ENCODE results near the gene NOS1. TPM values are rescaled to one million over a fixed set of nuclear protein-coding genes. Genes with fewer than 3 reads are reported as not detected.

NOS1 gene
- total RNA-seq, 4 donors from 2014 or later, result 6.4 to 39.9 (median 8.9) TPM

GRCh38 chr12:117362391-117362790, 965 bp upstream of the NOS1 start:
- Histone ChIP-seq H3K4me1 (peaks cover 4 to 8% of the 10 kb centered on the region in 2 donors), H3K27me3 (peaks cover 0 to 5% (median 0%) of the 10 kb centered on the region in 3 donors), H3K36me3 (no peaks in the 10 kb centered on the region), H3K9me3 (no peaks in the 10 kb centered on the region), H3K27ac (no peak overlapping the region), H3K4me3 (no peak overlapping the region)
- in situ Hi-C loops (cut with MboI; ENCODE audit: low sequenced_read_pairs in 4 of 4), result loop anchor here in 3 of 4 donors (10.0 to 25.0 kb wide), 3 partner anchors 222 to 475 kb away; no protein-coding TSS in a partner anchor
- ATAC-seq (no peak), DNase-seq (no peak)
- intact Hi-C loops (cut with DNase I; ENCODE audit: low total_unique reads), result loop anchor here (10.0 kb wide), 1 partner anchor 312 kb away; no protein-coding TSS in a partner anchor
- TF ChIP-seq CTCF (IDR thresholded peaks at IDR 0.05 in 4 of 5, conservative IDR thresholded peaks at IDR 0.05 in 1 of 5), result no peak

- TF ChIP-seq CTCF (IDR thresholded peaks at IDR 0.05 in 4 of 5, conservative IDR thresholded peaks at IDR 0.05 in 1 of 5), result no peak
- no peak for TF ChIP-seq POLR2A (IDR thresholded peaks at IDR 0.05)
- Histone ChIP-seq H3K4me3 (peak overlapping the region in 1 of 4 donors; percentile 80), H3K4me1 (peaks cover 2 to 3% of the 10 kb centered on the region in 2 donors), H3K36me3 (no peaks in the 10 kb centered on the region), H3K27me3 (peaks cover 0 to 5% (median 0%) of the 10 kb centered on the region in 3 donors), H3K27ac (no peak overlapping the region), H3K9me3 (no peaks in the 10 kb centered on the region)
- in situ Hi-C loops (cut with MboI; ENCODE audit: low sequenced_read_pairs in 4 of 4) (loop anchor here in 3 of 4 donors (10.0 to 25.0 kb wide), 3 partner anchors 223 to 475 kb away; no protein-coding TSS in a partner anchor), intact Hi-C loops (cut with DNase I; ENCODE audit: low total_unique reads) (loop anchor here (10.0 kb wide), 1 partner anchor 313 kb away; no protein-coding TSS in a partner anchor)
- no peak for ATAC-seq
- no peak for DNase-seq
Observed at GRCh38 chr12:117361905-117362304, 479 bp upstream of the NOS1 start.

- TF ChIP-seq CTCF (IDR thresholded peaks at IDR 0.05 in 4 of 5, conservative IDR thresholded peaks at IDR 0.05 in 1 of 5), result no peak
- peak overlapping the region; percentile 58 to 80 (median 61) for H3K4me3 ChIP-seq
- H3K36me3 ChIP-seq, result no peaks in the 10 kb centered on the region
- ATAC-seq (peak; percentile 40 to 42), DNase-seq (no peak)
- peaks cover 0 to 5% (median 0%) of the 10 kb centered on the region in 3 donors for H3K27me3 ChIP-seq
- H3K4me1 ChIP-seq, result no peaks in the 10 kb centered on the region
- intact Hi-C loops (cut with DNase I; ENCODE audit: low total_unique reads) (loop anchor here (10.0 kb wide), 1 partner anchor 314 kb away; no protein-coding TSS in a partner anchor), in situ Hi-C loops (cut with MboI; ENCODE audit: low sequenced_read_pairs in 4 of 4) (loop anchor here in 3 of 4 donors (10.0 to 25.0 kb wide), 3 partner anchors 224 to 477 kb away; no protein-coding TSS in a partner anchor)
- H3K27ac ChIP-seq, result peak overlapping the region in 3 of 4 donors; percentile 1 to 33 (median 24)
- no peaks in the 10 kb centered on the region for H3K9me3 ChIP-seq
Observed at GRCh38 chr12:117360551-117361346, 677 bp downstream of the NOS1 start.

GRCh38 chr12:117360222-117360550, 1.2 kb downstream of the NOS1 start:
- H3K4me1 ChIP-seq, result no peaks in the 10 kb centered on the region
- intact Hi-C loops (cut with DNase I; ENCODE audit: low total_unique reads), result loop anchor here (10.0 kb wide), 1 partner anchor 315 kb away; no protein-coding TSS in a partner anchor
- TF ChIP-seq CTCF (IDR thresholded peaks at IDR 0.05 in 4 of 5, conservative IDR thresholded peaks at IDR 0.05 in 1 of 5) (no peak), POLR2A (IDR thresholded peaks at IDR 0.05) (no peak)
- ATAC-seq (no peak), DNase-seq (no peak)
- in situ Hi-C loops (cut with MboI; ENCODE audit: low sequenced_read_pairs in 4 of 4), result loop anchor here in 3 of 4 donors (10.0 to 25.0 kb wide), 3 partner anchors 225 to 477 kb away; no protein-coding TSS in a partner anchor
- peak overlapping the region in 1 of 4 donors; percentile 1 for H3K27ac ChIP-seq
- no peaks in the 10 kb centered on the region for H3K36me3 ChIP-seq
- peak overlapping the region; percentile 58 to 80 (median 61) for H3K4me3 ChIP-seq
- no peaks in the 10 kb centered on the region for H3K9me3 ChIP-seq
- H3K27me3 ChIP-seq, result peaks cover 0 to 5% (median 0%) of the 10 kb centered on the region in 3 donors
